Gastrocnemius medialis (tissue), 4 donors: ENCODE measurements around the gene SEC14L1.

Experiments used
- CTCF ChIP-seq, 5 experiments: fragments of 450-650 bp in 3 of 5; fragments of 200-600 bp in 2 of 5; sonication (generic) in 2 of 5; IDR thresholded peaks in 4 of 5; conservative IDR thresholded peaks in 1 of 5; 1 replicate in 4 of 5; 2 replicates in 1 of 5; pipeline ENCODE4 v1.5.1; 2016 to 2019; ENCODE audit warnings: antibody characterized with exemption in 5 of 5, mild to moderate bottlenecking in 3 of 5, moderate library complexity in 3 of 5
- POLR2A ChIP-seq, 2 donors: fragments of 450-650 bp; IDR thresholded peaks; one replicate each; pipeline ENCODE4 v1.6.1; 2017; ENCODE audit warnings: antibody characterized with exemption in 2 of 2, mild to moderate bottlenecking in 2 of 2, moderate library complexity in 2 of 2

GRCh38 chr17:77163001-77163400 lies 22.2 kb downstream of the SEC14L1 start:
- TF ChIP-seq CTCF (IDR thresholded peaks at IDR 0.05 in 4 of 5, conservative IDR thresholded peaks at IDR 0.05 in 1 of 5), result no peak
- TF ChIP-seq POLR2A (IDR thresholded peaks at IDR 0.05), result no peak
